K562 (cell line): Measurements from ENCODE around the gene SART3. TPM values are rescaled to one million over a fixed set of nuclear protein-coding genes. Genes with fewer than 3 reads are reported as not detected.

Source experiments
- ATF1 ChIP-seq, 2 experiments: fragments of 450-650 bp in 1 of 2; IDR thresholded peaks; 2 replicates each; pipeline ENCODE4 v1.6.1; 2016; ENCODE audit warnings: missing compliant biosample characterization in 1 of 2, missing genetic modification characterization in 1 of 2
- CCAR2 ChIP-seq: fragments of 200-400 bp; formaldehyde crosslinking; IDR thresholded peaks from 2 replicates; pipeline ENCODE4 v1.6.1; 2017; ENCODE audit warnings: mild to moderate bottlenecking, low read depth, low read length
- CREB3L1 ChIP-seq: fragments of 450-650 bp; IDR thresholded peaks from 2 replicates; pipeline ENCODE4 v1.6.1; 2014; ENCODE audit warnings: low read depth, mild to moderate bottlenecking, moderate library complexity, borderline replicate concordance
- GABPB1 ChIP-seq: sonication (generic); formaldehyde crosslinking; IDR thresholded peaks from 2 replicates; pipeline ENCODE4 v1.8.0; 2022; ENCODE audit warnings: mild to moderate bottlenecking, missing genetic modification reagents
- GATAD2B ChIP-seq: fragments of 450-650 bp; IDR thresholded peaks from 2 replicates; pipeline ENCODE4 v1.6.1; 2017; ENCODE audit warnings: mild to moderate bottlenecking, borderline replicate concordance
- HNRNPL ChIP-seq: fragments of 200-400 bp; formaldehyde crosslinking; IDR thresholded peaks from 2 replicates; pipeline ENCODE4 v1.6.1; 2017; ENCODE audit warnings: low read depth, mild to moderate bottlenecking, low read length
- HNRNPUL1 ChIP-seq: fragments of 200-400 bp; formaldehyde crosslinking; IDR thresholded peaks from 2 replicates; pipeline ENCODE4 v1.6.1; 2017; ENCODE audit warnings: low read length
- NCOA6 ChIP-seq: fragments of 450-650 bp; IDR thresholded peaks from 2 replicates; pipeline ENCODE4 v1.6.1; 2017; ENCODE audit warnings: mild to moderate bottlenecking
- NFRKB ChIP-seq: fragments of 450-650 bp; IDR thresholded peaks from 2 replicates; pipeline ENCODE4 v1.6.1; 2016; ENCODE audit warnings: low read depth
- PTBP1 ChIP-seq: fragments of 200-400 bp; formaldehyde crosslinking; IDR thresholded peaks from 2 replicates; pipeline ENCODE4 v1.6.1; 2017; ENCODE audit warnings: low read depth, low read length
- RBM17 ChIP-seq: fragments of 200-400 bp; formaldehyde crosslinking; IDR thresholded peaks from 2 replicates; pipeline ENCODE4 v1.6.1; 2017; ENCODE audit warnings: low read depth, mild to moderate bottlenecking, low read length, borderline replicate concordance
- RBM39 ChIP-seq: fragments of 200-400 bp; formaldehyde crosslinking; optimal IDR thresholded peaks from 2 replicates; pipeline ENCODE3; 2018; ENCODE audit warnings: low read depth, low read length
- ZNF395 ChIP-seq: fragments of 200-800 bp; sonication (Bioruptor generic); IDR thresholded peaks from 2 replicates; pipeline ENCODE4 v1.6.1; 2017; ENCODE audit warnings: missing genetic modification characterization, missing compliant biosample characterization
- ZNF445 ChIP-seq: fragments of 250-450 bp; sonication (Bioruptor Pico); IDR thresholded peaks from 2 replicates; pipeline ENCODE4 v1.4.0; 2020; ENCODE audit warnings: low read depth, mild to moderate bottlenecking, moderate library complexity
- polyA plus RNA-seq, 8 experiments: library from polyadenylated mRNA; depleted of rRNA in 4 of 8; stranded (reverse) in 5 of 8; unstranded in 3 of 8; fragments of >200 nt; fragmentation: Nextera tagmentation in 2 of 8; fragmentation: Illumina TruSeq in 1 of 8; extraction: Ambion mirVana in 2 of 8; extraction: Trizol in 1 of 8; gene quantifications; 2 replicates each; pipeline versions ENCODE4 v1.2.1 to v1.2.3, GENCODE V29; 2011 to 2014; ENCODE audit warnings: inconsistent platforms in 1 of 8, missing spikeins in 1 of 8
- total RNA-seq, 7 experiments: library from RNA; depleted of rRNA in 6 of 7; stranded (reverse); fragments of >200 nt in 6 of 7; fragmentation: Illumina TruSeq in 2 of 7; extraction: Trizol in 2 of 7; gene quantifications; 2 replicates each; pipeline versions ENCODE4 v1.2.1 to v1.2.3, GENCODE V29; 2011 to 2021; ENCODE audit warnings: low replicate concordance in 1 of 7
- TF ChIP-seq, protein P1 (sequence below), 2 experiments: fragments of 150-350 bp in 1 of 2; IDR thresholded peaks; 2 replicates each; pipeline ENCODE4 v1.6.1; 2012 to 2016; ENCODE audit warnings: low read depth in 2 of 2, low read length in 2 of 2, mild to moderate bottlenecking in 1 of 2, moderate library complexity in 1 of 2

SART3 gene
- total and polyA plus RNA-seq, 9 of the 15 experiments (the other 6 are each of a cell fraction or from before 2014, with no cell fraction given) = 8.9 to 167 (median 56.7) TPM

DNA sequence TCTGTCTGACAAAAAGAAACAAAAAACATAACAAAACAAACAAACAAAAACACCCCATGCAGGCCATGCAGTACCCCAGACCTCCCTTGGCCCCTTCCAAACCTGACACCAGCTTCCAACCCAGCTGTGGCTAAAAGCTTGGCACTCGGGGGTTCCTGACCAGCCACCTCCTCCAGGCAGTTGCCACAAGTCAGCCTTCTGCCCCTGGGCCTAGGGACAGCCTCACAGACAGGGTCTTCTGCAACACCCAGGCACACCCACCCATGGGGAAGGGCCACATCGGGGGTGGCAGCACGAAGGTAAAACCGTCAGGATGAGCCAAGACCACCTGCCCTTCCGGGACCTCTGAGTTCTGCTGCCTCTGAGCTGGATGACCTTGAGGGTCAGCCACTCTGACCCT lies 47.6 kb upstream of the SART3 start (continued):
- TF ChIP-seq ZNF395 (CRISPR knock-in tag) (no peak), CCAR2 (no peak), GATAD2B (no peak), NFRKB (no peak), NCOA6 (no peak), RBM17 (no peak), HNRNPL (no peak), ATF1 (CRISPR knock-in tag; IDR thresholded peaks at IDR 0.05) (no peak), ATF1 (tag; IDR thresholded peaks at IDR 0.05) (no peak), GABPB1 (CRISPR knock-in tag) (no peak), HNRNPUL1 (no peak), PTBP1 (no peak), CREB3L1 (no peak), ZNF445 (CRISPR knock-in tag) (no peak), RBM39 (no peak)
- TF ChIP-seq, protein P1, sequence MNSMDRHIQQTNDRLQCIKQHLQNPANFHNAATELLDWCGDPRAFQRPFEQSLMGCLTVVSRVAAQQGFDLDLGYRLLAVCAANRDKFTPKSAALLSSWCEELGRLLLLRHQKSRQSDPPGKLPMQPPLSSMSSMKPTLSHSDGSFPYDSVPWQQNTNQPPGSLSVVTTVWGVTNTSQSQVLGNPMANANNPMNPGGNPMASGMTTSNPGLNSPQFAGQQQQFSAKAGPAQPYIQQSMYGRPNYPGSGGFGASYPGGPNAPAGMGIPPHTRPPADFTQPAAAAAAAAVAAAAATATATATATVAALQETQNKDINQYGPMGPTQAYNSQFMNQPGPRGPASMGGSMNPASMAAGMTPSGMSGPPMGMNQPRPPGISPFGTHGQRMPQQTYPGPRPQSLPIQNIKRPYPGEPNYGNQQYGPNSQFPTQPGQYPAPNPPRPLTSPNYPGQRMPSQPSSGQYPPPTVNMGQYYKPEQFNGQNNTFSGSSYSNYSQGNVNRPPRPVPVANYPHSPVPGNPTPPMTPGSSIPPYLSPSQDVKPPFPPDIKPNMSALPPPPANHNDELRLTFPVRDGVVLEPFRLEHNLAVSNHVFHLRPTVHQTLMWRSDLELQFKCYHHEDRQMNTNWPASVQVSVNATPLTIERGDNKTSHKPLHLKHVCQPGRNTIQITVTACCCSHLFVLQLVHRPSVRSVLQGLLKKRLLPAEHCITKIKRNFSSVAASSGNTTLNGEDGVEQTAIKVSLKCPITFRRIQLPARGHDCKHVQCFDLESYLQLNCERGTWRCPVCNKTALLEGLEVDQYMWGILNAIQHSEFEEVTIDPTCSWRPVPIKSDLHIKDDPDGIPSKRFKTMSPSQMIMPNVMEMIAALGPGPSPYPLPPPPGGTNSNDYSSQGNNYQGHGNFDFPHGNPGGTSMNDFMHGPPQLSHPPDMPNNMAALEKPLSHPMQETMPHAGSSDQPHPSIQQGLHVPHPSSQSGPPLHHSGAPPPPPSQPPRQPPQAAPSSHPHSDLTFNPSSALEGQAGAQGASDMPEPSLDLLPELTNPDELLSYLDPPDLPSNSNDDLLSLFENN (IDR thresholded peaks at IDR 0.05; ENCODE audit: low read depth in 2 of 2, low read length in 2 of 2) = no peak
